H1 (cell line): ENCODE results near the gene SLIT3. TPM values are rescaled to one million over a fixed set of nuclear protein-coding genes. Genes with fewer than 3 reads are reported as not detected.

Experiments used
- CTCF ChIA-PET: fragments of 300-600 bp; sonication (Branson Sonifier 250); formaldehyde crosslinking; loops from one replicate; lab custom pipeline; 2021; ENCODE audit not compliant: partially characterized antibody; lab: Charles Lee
- POLR2A ChIA-PET: fragments of 300-600 bp; sonication (Branson Sonifier 250); formaldehyde crosslinking; loops from one replicate; lab custom pipeline; 2021; ENCODE audit warnings: inconsistent platforms; ENCODE audit not compliant: partially characterized antibody; lab: Charles Lee
- DNase-seq, 2 experiments: peaks; one replicate each; pipeline versions ENCODE4 v3.0.0 to v3.0.0-alpha.2; 2010 to 2022; ENCODE audit warnings: low spot score in 2 of 2, low read depth in 1 of 2, mixed read lengths in 1 of 2
- FAIRE-seq: peaks from 2 replicates; lab custom pipeline; 2011; peaks lifted over from hg19 to GRCh38; lab: Jason Lieb, UNC
- H2AFZ ChIP-seq: 2 replicates; pipeline ENCODE4 v1.8.1; 2012; ENCODE audit warnings: low read length, inconsistent platforms
- H2AK5ac ChIP-seq: 2 replicates; pipeline ENCODE4 v1.6.1; 2013; ENCODE audit warnings: low read depth, low read length
- H2BK120ac ChIP-seq: replicated peaks from 2 replicates; pipeline ENCODE3; 2013; ENCODE audit warnings: low read depth, low read length, inconsistent platforms
- H2BK12ac ChIP-seq: 2 replicates; pipeline ENCODE4 v1.6.1; 2013; ENCODE audit warnings: low read depth, low read length
- H2BK15ac ChIP-seq: 2 replicates; pipeline ENCODE4 v1.6.1; 2013; ENCODE audit warnings: low read length
- H2BK20ac ChIP-seq: 2 replicates; pipeline ENCODE4 v1.6.1; 2013; ENCODE audit warnings: low read length
- H2BK5ac ChIP-seq: 2 replicates; pipeline ENCODE4 v1.6.1; 2013; ENCODE audit warnings: low read depth, low read length
- H3K14ac ChIP-seq: 2 replicates; pipeline ENCODE4 v1.6.1; 2013; ENCODE audit warnings: inconsistent platforms; ENCODE audit not compliant: insufficient read length
- H3K18ac ChIP-seq: 2 replicates; pipeline ENCODE4 v1.6.1; 2013; ENCODE audit warnings: low read length; ENCODE audit errors: extremely low read depth
- H3K23ac ChIP-seq: 2 replicates; pipeline ENCODE4 v1.6.1; 2013; ENCODE audit warnings: inconsistent platforms; ENCODE audit not compliant: insufficient read length
- H3K23me2 ChIP-seq: 2 replicates; pipeline ENCODE4 v1.6.1; 2013; ENCODE audit warnings: low read depth, low read length
- H3K27ac ChIP-seq: 2 replicates; pipeline ENCODE4 v1.6.1; 2011; ENCODE audit warnings: low read depth, low read length, inconsistent platforms
- H3K27me3 ChIP-seq, 4 experiments: replicated peaks in 1 of 4; 1 replicate in 1 of 4; 2 replicates in 3 of 4; pipeline versions ENCODE4 v1.6.1 to v1.8.1; 2011 to 2013; ENCODE audit warnings: low read length in 3 of 4, mild to moderate bottlenecking in 3 of 4, inconsistent platforms in 2 of 4, mixed read lengths in 2 of 4, moderate library complexity in 1 of 4; ENCODE audit not compliant: control insufficient read depth in 3 of 4, insufficient read depth in 3 of 4; ENCODE audit errors: extremely low read depth in 1 of 4
- H3K36me3 ChIP-seq, 4 experiments: 2 replicates each; pipeline versions ENCODE4 v1.6.1 to v1.8.1; 2011 to 2013; ENCODE audit warnings: mild to moderate bottlenecking in 4 of 4, low read length in 3 of 4, moderate library complexity in 2 of 4, control low read depth in 1 of 4, inconsistent platforms in 1 of 4; ENCODE audit not compliant: insufficient read depth in 4 of 4, control insufficient read depth in 2 of 4
- H3K4ac ChIP-seq: replicated peaks from 2 replicates; pipeline ENCODE3; 2013; ENCODE audit warnings: low read length, low read depth, mixed read lengths, inconsistent platforms; ENCODE audit not compliant: insufficient read length
- H3K4me1 ChIP-seq, 4 experiments: replicated peaks in 1 of 4; 1 replicate in 1 of 4; 2 replicates in 3 of 4; pipeline versions ENCODE4 v1.6.1 to v1.8.1; 2011 to 2013; ENCODE audit warnings: low read length in 3 of 4, inconsistent platforms in 2 of 4, mixed read lengths in 1 of 4; ENCODE audit not compliant: insufficient read depth in 4 of 4, control insufficient read depth in 3 of 4
- H3K4me2 ChIP-seq, 2 experiments: 2 replicates each; pipeline versions ENCODE4 v1.6.1 to v1.8.1; 2011 to 2013; ENCODE audit warnings: low read depth in 2 of 2, low read length in 2 of 2, control low read depth in 1 of 2, inconsistent platforms in 1 of 2, mild to moderate bottlenecking in 1 of 2; ENCODE audit not compliant: insufficient read depth in 1 of 2
- H3K4me3 ChIP-seq, 4 experiments: fragments of 200-600, 300-600 bp in 1 of 4; sonication (generic), shearing (Covaris generic), sonication (Bioruptor Twin) in 1 of 4; 2 replicates each; pipeline versions ENCODE4 v1.5.1 to v1.8.1; 2011 to 2016; ENCODE audit warnings: low read length in 4 of 4, low read depth in 3 of 4, control low read depth in 2 of 4, inconsistent platforms in 2 of 4, mild to moderate bottlenecking in 2 of 4, mixed read lengths in 1 of 4, moderate library complexity in 1 of 4; ENCODE audit not compliant: insufficient read depth in 2 of 4; ENCODE audit errors: extremely low read depth in 1 of 4
- H3K56ac ChIP-seq: replicated peaks from 2 replicates; pipeline ENCODE3; 2013; ENCODE audit warnings: low read depth, mild to moderate bottlenecking, mixed read lengths, low read length, inconsistent platforms; ENCODE audit not compliant: insufficient read length
- H3K79me1 ChIP-seq: 2 replicates; pipeline ENCODE4 v1.6.1; 2013; ENCODE audit warnings: low read depth, low read length, control low read depth
- H3K79me2 ChIP-seq, 2 experiments: 2 replicates each; pipeline versions ENCODE4 v1.6.1 to v1.8.1; 2012 to 2013; ENCODE audit warnings: low read length in 2 of 2, mild to moderate bottlenecking in 2 of 2, inconsistent platforms in 1 of 2; ENCODE audit not compliant: insufficient read depth in 2 of 2, control insufficient read depth in 1 of 2
- H3K9ac ChIP-seq, 4 experiments: replicated peaks in 1 of 4; 1 replicate in 1 of 4; 2 replicates in 3 of 4; pipeline versions ENCODE4 v1.6.1 to v1.8.1; 2011 to 2013; ENCODE audit warnings: low read depth in 3 of 4, low read length in 3 of 4, control low read depth in 2 of 4, mild to moderate bottlenecking in 2 of 4, moderate library complexity in 2 of 4, inconsistent platforms in 1 of 4; ENCODE audit errors: extremely low read depth in 1 of 4
- H3K9me3 ChIP-seq, 2 experiments: 2 replicates each; pipeline versions ENCODE4 v1.6.1 to v1.8.1; 2012 to 2013; ENCODE audit warnings: mild to moderate bottlenecking in 2 of 2, moderate library complexity in 2 of 2, control low read depth in 1 of 2, inconsistent platforms in 1 of 2, low read depth in 1 of 2, low read length in 1 of 2, mixed read lengths in 1 of 2; ENCODE audit not compliant: insufficient read depth in 2 of 2
- H4K20me1 ChIP-seq, 2 experiments: replicated peaks in 1 of 2; 2 replicates each; pipeline versions ENCODE3 to v1.8.1; 2011 to 2013; ENCODE audit warnings: inconsistent platforms in 2 of 2, low read length in 2 of 2, mild to moderate bottlenecking in 1 of 2; ENCODE audit not compliant: insufficient read depth in 2 of 2, control insufficient read depth in 1 of 2
- H4K5ac ChIP-seq: 2 replicates; pipeline ENCODE4 v1.6.1; 2013; ENCODE audit warnings: low read length, low read depth, mixed read lengths, inconsistent platforms; ENCODE audit not compliant: insufficient read length
- H4K8ac ChIP-seq: 2 replicates; pipeline ENCODE4 v1.8.0; 2013; ENCODE audit warnings: mild to moderate bottlenecking, moderate library complexity, low read length, inconsistent platforms; ENCODE audit not compliant: insufficient read depth; ENCODE audit errors: extremely low read depth
- H4K91ac ChIP-seq: replicated peaks from 2 replicates; pipeline ENCODE3; 2013; ENCODE audit warnings: low read length, mixed read lengths, inconsistent platforms; ENCODE audit not compliant: insufficient read length
- ATF3 ChIP-seq: IDR thresholded peaks from 2 replicates; pipeline ENCODE4 v1.6.1; 2011; ENCODE audit warnings: low read depth, mild to moderate bottlenecking, low read length; ENCODE audit not compliant: insufficient read depth
- HDAC2 ChIP-seq, 2 experiments: fragments of 300-600 bp in 1 of 2; sonication (generic) in 1 of 2; IDR thresholded peaks; 2 replicates each; pipeline ENCODE4 v1.6.1; 2011 to 2012; ENCODE audit warnings: low read depth in 2 of 2, low read length in 2 of 2, mild to moderate bottlenecking in 2 of 2, moderate library complexity in 2 of 2, borderline replicate concordance in 1 of 2, inconsistent platforms in 1 of 2
- JUN ChIP-seq: IDR thresholded peaks from 2 replicates; pipeline ENCODE4 v1.6.1; 2011; ENCODE audit warnings: low read depth, mild to moderate bottlenecking, improper control_type of control experiment, low read length
- KDM4A ChIP-seq: IDR thresholded peaks from one replicate; pipeline ENCODE4 v1.7.1; 2012; ENCODE audit warnings: low read depth, mild to moderate bottlenecking, moderate library complexity, low read length, inconsistent platforms; ENCODE audit not compliant: severe bottlenecking
- POLR2AphosphoS5 ChIP-seq: IDR thresholded peaks from 2 replicates; pipeline ENCODE4 v1.6.1; 2011; ENCODE audit warnings: low read depth, low read length
- RAD21 ChIP-seq, 2 experiments: IDR thresholded peaks in 1 of 2; conservative IDR thresholded peaks in 1 of 2; 2 replicates each; pipeline ENCODE4 v1.6.1; 2011; ENCODE audit warnings: low read depth in 2 of 2, low read length in 2 of 2, improper control_type of control experiment in 1 of 2, inconsistent platforms in 1 of 2, mild to moderate bottlenecking in 1 of 2, moderate library complexity in 1 of 2
- RBBP5 ChIP-seq: IDR thresholded peaks from 2 replicates; pipeline ENCODE4 v1.7.1; 2012; ENCODE audit warnings: low read depth, mild to moderate bottlenecking, inconsistent platforms, low read length, moderate library complexity, borderline replicate concordance
- RNF2 ChIP-seq: fragments of 200-900, 300-1000 bp; sonication (generic); IDR thresholded peaks from 2 replicates; pipeline ENCODE4 v1.7.1; 2016; ENCODE audit warnings: borderline replicate concordance, low read depth, mild to moderate bottlenecking, antibody characterized with exemption, low read length; ENCODE audit not compliant: poor library complexity, severe bottlenecking; ENCODE audit errors: missing control alignments
- SAP30 ChIP-seq: fragments of 300-600 bp; sonication (generic); IDR thresholded peaks from 2 replicates; pipeline ENCODE4 v1.7.1; 2012; ENCODE audit warnings: low read length, moderate library complexity, mild to moderate bottlenecking, inconsistent platforms; ENCODE audit not compliant: insufficient read depth, insufficient replicate concordance
- SIRT6 ChIP-seq: IDR thresholded peaks from one replicate; pipeline ENCODE4 v1.7.1; 2012; ENCODE audit warnings: low read length, inconsistent platforms
- SIX5 ChIP-seq: IDR thresholded peaks from 2 replicates; pipeline ENCODE4 v1.6.1; 2011; ENCODE audit warnings: mild to moderate bottlenecking, low read depth, low read length
- ZNF274 ChIP-seq: IDR thresholded peaks from 2 replicates; pipeline ENCODE4 v1.7.0; 2012; ENCODE audit warnings: low read length, borderline replicate concordance; ENCODE audit errors: extremely low read depth
- WGBS, 2 experiments: shearing (Covaris generic) in 1 of 2; methylation state at CpG; one replicate each; pipeline versions ENCODE4 v1.1.6 to v1.1.7; 2013 to 2015; ENCODE audit warnings: low lambda C conversion rate in 2 of 2, mixed read lengths in 2 of 2, inconsistent platforms in 1 of 2, low coverage in 1 of 2, missing lambda C conversion rate in 1 of 2; ENCODE audit not compliant: insufficient replicate concordance in 2 of 2, insufficient coverage in 1 of 2, insufficient read length in 1 of 2; ENCODE audit errors: extremely low coverage in 1 of 2, missing lambda C conversion rate in 1 of 2; 5-methylcytosine and 5-hydroxymethylcytosine counted together
- polyA plus RNA-seq, 7 experiments: library from polyadenylated mRNA; depleted of rRNA in 3 of 7; stranded (reverse) in 5 of 7; unstranded in 2 of 7; fragments of >200 nt in 5 of 7; fragments of 200-250 nt in 2 of 7; gene quantifications; 1 replicate in 5 of 7; 2 replicates in 1 of 7; 4 replicates in 1 of 7; pipeline versions ENCODE4 v1.2.1 to v1.2.3, GENCODE V29; 2011 to 2013; ENCODE audit warnings: missing spikeins in 2 of 7, mixed read lengths in 2 of 7
- total RNA-seq: library from RNA; stranded (reverse); fragmentation: NEBNext Ultra II Directional; extraction: Animal tissue kit (Norgen Biotek cat#: 25700); gene quantifications from 2 replicates; pipeline ENCODE4 v1.2.1, GENCODE V29; 2021

The SLIT3 gene
- total and polyA plus RNA-seq, 2 of the 8 experiments (the other 6 are each of a cell fraction or from before 2014, with no cell fraction given), result 1.1 to 1.2 TPM

- Histone ChIP-seq H3K9me3 (no peaks in the 10 kb centered on the region), H3K79me2 (no peaks in the 10 kb centered on the region), H2BK5ac (no peak overlapping the region), H3K36me3 (no peaks in the 10 kb centered on the region), H3K23me2 (no peaks in the 10 kb centered on the region), H3K23ac (no peak overlapping the region), H2BK12ac (no peak overlapping the region), H3K18ac (no peak overlapping the region), H3K56ac (no peak overlapping the region), H4K8ac (no peak overlapping the region), H2BK15ac (no peak overlapping the region), H3K4me3 (no peak overlapping the region), H2BK20ac (no peak overlapping the region), H2AK5ac (no peak overlapping the region), H3K4me1 (no peaks in the 10 kb centered on the region), H3K79me1 (no peaks in the 10 kb centered on the region), H3K4me2 (no peak overlapping the region), H3K9ac (no peak overlapping the region), H4K91ac (no peak overlapping the region), H3K14ac (no peak overlapping the region), H4K20me1 (no peaks in the 10 kb centered on the region), H3K27ac (no peak overlapping the region), H2AFZ (no peak overlapping the region), H3K27me3 (no peaks in the 10 kb centered on the region), H3K4ac (no peak overlapping the region), H2BK120ac (no peak overlapping the region), H4K5ac (no peak overlapping the region)
- FAIRE-seq (no peak), DNase-seq (no peak)
- ChIA-PET CTCF (interaction anchor here (0.6 to 0.9 kb wide), 5 partner anchors 34 to 1136 kb away, joined by 3 to 4 read pairs (median 3); no protein-coding TSS in a partner anchor), POLR2A (no interaction called here)
- WGBS, 2 experiments, result 94% methylated on average over 10 of the region's 10 CpGs; no CpG with 5 or more reads in 1 of the 2 experiments
- TF ChIP-seq RAD21 (IDR thresholded peaks at IDR 0.05 in 1 of 2, conservative IDR thresholded peaks at IDR 0.05 in 1 of 2; ENCODE audit: low read depth in 2 of 2, low read length in 2 of 2), result no peak
- no peak for TF ChIP-seq SIRT6
- TF ChIP-seq RBBP5, result no peak
- TF ChIP-seq ATF3, result no peak
- TF ChIP-seq SIX5, result no peak
- TF ChIP-seq RNF2, result no peak
- no peak for TF ChIP-seq JUN
- TF ChIP-seq ZNF274, result no peak
- TF ChIP-seq POLR2AphosphoS5, result no peak
- TF ChIP-seq HDAC2 (IDR thresholded peaks at IDR 0.05; ENCODE audit: borderline replicate concordance in 1 of 2, low read depth in 2 of 2, low read length in 2 of 2), result no peak
- TF ChIP-seq KDM4A, result no peak
- TF ChIP-seq SAP30, result no peak
Measured at GRCh38 chr5:169050636-169051035, 250.3 kb downstream of the SLIT3 start.
